GM18498 (cell line): Measurements from ENCODE around the gene EPHB1.
"Not testable (repeated sequence)": the region's sequence is repeated elsewhere in the genome, so short reads cannot be mapped to it uniquely, and the experiment has no call there.

Experiments
- ATAC-seq: cut with Tn5 transposase; IDR thresholded peaks from one replicate; pipeline ENCODE4 v1.9.1; 2021; ENCODE audit warnings: mild to moderate bottlenecking, moderate library complexity; ENCODE audit not compliant: unreplicated experiment

Gene EPHB1

DNA sequence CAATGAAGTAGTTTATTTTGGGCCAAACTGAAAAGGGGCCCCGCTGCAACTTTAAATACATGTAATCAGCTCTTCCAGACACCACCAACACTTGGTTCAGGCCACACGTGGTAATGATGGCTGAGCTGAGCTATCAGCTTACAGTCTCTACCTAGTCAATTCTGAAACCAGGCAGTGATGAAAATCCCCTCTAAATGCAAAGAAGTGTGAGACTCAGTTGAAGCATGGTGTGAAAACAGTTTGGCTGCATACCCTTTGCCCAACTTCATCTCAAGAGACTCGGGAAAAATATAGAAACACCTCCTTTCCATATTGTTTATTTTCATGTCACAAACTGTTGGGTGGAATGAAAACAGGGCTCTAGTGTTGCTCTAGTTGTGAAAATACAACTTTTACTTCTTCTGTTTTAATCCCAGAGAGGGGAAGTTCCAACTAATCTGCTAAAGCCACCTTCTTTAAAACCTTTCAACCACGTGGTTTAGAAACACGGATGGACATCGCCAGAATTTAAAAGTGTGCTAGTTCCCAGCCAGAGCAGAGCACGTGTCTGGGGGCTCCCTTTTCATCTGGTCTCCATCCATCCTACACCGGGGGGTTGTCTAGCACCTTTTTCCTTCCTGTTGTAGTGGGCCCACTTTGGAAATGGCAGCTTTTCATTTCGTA is 229.1 kb downstream of the EPHB1 start:
- ATAC-seq, result peak; percentile 84

DNA sequence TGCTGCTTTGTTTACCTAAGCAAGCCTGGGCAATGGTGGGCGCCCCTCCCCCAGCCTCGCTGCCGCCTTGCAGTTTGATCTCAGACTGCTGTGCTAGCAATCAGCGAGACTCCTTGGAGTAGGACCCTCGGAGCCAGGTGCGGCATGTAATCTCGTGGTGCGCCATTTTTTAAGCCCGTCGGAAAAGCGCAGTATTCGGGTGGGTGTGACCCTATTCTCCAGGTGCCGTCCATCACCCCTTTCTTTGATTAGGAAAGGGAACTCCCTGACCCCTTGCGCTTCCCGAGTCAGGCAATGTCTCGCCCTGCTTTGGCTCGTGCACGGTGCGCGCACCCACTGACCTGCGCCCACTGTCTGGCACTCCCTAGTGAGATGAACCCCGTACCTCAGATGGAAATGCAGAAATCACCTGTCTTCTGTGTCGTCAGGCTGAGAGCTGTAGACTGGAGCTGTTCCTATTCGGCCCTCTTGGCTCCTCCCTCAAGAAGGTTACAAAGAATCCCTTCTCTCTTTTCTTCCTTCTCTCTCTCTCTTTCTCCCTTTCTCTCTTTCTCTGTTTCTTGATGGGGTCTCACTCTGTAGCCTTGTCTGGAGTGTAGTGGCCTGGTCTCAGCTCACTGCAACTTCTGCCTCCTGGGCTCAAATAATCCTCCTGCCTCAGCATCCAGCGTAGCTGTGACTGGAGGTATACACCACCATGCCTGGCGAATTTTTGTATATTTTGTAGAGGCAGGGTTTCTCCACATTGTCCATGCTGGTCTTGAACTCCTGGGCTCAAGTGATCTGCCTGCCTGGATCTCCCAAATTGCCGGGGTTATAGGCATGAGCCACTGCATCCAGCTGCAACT is 235.9 kb downstream of the EPHB1 start:
- ATAC-seq, result not testable (repeated sequence)

DNA sequence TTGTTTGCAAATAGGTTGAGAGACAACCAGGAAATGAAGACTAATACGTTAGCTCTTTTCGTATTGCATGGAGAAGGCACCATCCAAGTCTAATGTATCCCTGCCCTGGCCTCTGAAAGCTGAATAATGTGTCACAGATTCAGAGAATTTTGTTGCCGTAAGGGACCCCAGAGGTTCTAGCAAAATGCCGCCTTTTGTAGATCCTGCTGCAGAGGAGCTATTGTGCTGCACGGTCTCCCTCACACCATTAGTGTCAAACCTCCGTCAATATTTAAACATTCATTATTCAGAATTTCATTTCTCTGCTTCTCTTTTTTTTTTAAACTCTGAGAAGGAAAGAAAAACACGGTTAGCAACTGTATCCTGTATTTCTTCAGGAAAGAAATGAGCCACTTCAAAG is 238.7 kb downstream of the EPHB1 start:
- ATAC-seq, result no peak

DNA sequence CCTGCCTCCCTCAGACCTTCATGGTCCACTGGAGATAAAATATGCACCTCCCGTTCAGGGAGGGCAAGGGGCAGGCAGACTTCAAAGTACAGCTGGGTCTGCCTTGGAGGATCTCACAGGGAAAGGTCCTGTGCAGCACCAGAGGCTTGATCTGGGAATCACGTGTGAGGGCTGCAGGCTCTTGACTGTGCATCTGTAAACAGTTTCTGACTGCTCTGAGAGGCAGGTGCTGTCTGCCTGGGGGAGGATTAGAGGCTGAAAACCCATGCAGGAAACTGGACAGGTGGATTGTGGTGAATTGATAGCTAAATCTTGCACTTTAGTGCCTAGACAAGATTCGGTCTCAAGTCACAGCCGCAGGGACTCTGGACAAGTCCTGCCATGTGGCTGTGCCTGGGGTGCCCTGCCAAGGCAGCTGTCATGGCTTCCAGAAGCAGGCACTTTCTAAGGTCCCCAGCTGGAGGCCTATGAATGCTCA is 239.3 kb downstream of the EPHB1 start:
- ATAC-seq, result no peak

DNA sequence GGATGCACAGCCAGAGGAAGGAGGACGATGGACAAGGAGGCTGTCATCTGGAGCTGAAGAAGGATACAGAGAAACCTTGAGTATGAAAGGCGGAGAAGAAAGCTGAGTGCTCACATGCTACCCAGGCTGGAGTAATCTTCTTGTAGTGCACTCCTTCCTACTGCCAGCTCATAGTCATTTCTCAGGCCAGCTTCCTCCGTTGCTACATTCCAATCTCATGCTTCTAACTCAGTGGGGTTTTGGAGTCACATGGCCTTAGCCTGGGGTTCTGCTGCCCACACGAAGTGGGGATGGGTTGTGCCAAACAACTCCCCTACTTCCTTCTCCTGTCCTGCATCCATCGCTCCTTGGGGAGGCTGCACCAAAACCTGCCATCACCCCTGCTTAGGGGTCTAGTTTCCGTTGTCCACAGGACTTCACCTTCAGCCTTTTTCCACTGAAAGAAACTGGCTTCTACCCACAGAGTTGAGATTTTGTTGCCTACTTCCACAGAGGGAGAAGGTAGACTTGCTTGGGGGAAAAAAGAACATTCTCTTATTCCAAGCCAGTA is 239.9 kb downstream of the EPHB1 start:
- ATAC-seq, result no peak

DNA sequence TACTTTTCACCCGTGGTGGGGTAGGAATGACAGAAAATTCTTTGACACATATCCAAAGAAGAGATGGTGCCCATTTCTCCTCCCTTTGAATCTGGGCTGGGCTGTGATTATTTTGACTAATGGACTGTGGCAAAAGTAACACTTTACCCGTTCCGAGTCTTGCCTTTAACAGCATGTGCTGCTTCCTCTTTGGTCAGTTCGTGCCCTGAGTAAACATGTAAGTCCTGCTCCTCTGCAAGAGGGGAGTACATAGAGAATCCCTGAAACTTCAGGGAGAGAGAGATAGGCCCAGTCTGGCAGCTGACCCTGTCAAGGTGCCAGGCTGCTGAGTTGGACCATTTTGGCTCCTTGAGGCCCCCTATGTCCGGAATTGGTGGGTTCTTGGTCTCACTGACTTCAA is 243.1 kb downstream of the EPHB1 start:
- no peak for ATAC-seq

DNA sequence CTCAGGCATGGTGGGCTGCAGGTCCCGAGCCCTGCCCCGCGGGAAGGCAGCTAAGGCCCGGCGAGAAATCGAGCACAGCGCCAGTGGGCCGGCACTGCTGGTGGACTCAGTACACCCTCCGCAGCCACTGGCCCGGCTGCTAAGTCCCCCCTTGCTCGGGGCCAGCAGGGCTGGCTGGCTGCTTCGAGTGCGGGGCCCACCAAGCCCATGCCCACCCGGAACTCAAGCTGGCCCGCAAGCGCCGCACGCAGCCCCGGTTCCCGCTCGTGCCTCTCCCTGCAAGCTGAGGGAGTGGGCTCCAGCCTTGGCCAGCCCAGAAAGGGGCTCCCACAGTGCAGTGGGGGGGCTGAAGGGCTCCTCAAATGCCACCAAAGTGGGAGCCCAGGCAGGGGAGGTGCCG is 244.5 kb downstream of the EPHB1 start:
- not testable (repeated sequence) for ATAC-seq

DNA sequence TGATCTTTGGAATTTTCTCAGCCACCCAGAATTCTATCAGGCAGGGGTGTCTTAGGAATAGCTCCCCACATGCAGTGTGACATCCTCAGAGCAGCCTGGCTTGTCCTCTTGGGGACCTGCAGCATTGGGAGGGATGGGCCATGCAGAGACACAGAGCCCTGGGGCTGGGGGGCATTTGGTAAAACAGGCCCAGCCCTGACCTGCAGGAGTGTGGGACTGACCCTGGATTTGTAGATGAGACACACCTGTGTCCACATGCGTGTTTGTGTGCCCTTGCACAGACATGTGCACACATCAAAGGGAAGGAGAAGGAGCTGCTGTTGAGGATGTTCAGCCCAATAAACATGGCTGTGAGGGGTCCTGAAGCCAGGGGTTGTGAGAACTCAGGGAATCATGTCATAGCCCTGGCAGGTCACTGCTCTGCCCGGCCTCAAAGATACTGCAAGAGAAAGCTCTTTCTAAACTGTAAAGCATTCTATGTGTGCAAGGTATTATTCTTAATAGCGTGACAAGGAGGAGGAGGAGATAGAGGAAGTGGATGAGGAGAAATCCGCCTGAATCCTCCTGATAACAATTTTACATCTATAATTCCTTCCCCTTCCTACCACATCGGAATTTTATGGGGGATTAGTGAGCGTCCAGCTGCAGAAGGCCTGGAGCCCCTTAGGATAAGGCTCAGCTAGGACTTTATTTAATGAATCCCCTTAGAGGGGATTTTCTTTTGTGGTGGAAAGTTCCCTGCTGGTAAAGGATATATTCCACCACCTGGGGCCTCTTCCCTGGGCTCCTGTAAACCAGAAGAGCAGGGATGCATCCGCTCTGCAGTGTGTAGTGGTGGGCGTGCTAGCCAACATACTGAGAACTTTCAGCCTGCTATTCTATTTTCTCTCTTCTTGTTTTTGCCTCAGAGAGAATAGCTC is 245.5 kb downstream of the EPHB1 start:
- ATAC-seq, result no peak

DNA sequence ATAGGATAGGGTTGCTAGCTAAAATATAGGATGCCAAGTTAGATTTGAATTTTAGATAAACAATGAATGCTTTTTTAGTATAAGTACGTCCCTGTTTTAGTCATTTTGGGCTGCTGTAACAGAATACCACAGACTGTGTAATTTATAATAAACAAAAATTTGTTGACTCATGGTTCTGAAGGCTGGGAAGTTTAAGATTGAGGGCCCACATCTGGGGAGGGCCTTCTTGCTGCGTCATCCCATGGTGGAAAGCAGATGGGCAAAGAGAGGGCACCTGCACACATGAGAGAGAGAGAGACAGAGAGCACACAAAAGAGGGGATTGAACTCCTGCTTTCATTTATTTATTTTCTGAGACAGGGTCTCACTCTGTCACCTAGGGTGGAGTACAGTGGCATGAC is 246.5 kb downstream of the EPHB1 start:
- no peak for ATAC-seq

DNA sequence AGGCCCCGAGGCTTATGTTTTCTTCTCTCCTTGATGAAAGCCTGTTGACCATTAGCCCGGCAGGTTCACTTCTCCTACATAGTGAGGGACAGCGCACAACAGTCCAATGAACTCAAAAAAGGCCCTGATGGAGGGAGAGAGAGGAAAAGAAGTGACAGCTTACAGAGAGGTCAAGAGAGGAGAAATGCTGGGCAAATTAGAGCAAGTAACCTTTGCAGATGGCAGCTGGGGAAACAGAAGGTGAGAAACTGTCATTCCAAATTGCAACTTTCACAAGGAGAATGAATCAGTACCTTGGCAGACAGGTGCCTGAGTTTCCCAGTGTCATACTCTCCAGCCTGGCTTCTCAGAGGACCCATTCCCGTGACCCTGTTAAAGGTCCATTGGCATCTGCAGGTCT is 252.0 kb downstream of the EPHB1 start:
- no peak for ATAC-seq

DNA sequence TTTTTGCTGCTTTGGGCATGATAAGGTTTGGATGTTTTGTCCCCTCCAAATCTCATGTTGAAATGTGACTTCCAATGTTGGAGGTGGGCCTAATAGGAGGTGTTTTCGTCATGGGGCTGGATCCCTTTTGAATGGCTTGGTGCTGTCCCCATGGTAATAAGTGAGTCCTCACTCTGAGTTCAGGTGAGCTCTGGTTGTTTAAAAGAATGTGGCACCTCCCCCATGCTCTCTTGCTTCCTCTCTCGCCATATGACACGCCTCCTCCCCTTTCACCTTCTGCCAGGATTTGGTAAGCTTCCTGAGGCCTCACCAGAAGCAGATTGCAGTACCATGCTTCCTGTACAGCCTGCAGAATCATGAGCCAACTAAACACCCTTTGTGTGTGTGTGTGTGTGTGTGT is 255.5 kb downstream of the EPHB1 start:
- no peak for ATAC-seq

DNA sequence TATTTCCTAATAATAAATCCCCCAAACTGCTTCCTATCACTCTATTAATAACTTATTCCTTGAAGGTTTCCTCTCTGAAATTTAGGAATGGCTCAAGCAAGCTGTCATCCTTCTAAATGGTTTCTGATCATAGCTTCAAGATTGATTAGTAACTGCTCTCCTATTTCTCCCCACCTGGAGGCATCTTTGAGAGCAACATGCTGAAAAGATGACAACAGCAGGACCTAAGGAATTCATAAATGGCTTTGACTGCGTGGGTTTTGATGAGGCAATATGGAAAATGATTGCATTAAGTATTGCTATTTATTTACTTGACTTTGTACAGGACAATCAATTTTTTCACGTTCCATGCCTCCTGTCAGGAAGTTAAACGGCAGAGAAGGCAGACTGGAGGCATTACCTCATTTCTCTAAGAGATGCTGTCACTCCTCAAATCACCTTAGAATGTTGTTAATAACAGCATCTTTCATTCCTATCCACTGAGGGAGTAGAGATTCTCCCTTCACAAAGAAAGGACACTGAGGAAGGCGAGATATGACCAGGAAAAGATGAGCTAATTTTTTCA is 256.4 kb downstream of the EPHB1 start:
- no peak for ATAC-seq

DNA sequence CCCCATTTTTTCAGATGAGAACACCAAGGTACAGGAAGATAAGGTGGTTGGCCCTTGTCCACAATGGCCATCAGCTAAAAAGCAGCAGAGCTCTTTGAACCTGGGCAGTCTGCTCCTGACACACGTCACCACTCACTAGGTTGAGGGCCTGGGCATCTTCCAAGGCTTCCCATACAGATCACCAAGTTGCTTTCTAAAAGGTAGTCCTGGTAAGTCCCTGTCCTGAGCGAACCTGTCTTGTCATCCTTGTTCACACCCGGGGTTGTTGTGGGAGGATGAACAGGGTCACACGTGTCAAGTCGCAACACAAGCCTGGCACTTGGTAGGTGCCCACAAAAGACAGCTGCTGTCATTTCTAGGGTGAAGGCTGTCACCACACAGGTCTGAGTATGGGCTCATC is 260.4 kb downstream of the EPHB1 start:
- no peak for ATAC-seq

DNA sequence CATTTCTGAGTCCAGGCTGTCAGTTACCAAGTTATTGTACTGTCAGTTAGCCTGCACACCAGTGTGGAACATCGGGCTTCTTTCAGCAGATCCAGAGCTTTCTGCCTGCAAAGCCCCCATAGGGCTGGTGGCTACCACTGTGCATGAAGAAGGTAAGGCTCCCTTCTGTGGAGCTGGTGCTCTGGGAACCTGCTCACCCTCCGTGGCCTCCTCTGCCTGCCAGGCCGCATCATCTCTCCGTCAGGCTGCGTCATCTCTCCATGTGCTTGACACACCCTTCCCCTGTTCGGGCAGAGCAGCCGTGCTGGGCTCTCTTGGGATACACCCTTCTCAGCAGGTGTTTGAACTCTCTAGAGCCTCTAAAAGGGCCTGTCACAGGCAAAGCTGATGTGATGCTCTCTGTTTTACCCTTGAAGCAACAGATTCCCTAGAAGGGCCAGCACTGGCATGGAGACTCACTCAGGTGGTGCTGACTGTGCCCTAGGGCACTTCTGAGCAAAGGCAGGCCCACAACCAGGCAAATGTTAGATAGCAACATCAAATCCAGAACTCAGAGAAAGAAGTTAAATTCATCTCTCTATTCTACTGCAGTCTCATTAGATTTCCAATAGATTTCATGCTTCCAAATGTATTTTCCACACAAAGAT is 261.1 kb downstream of the EPHB1 start:
- no peak for ATAC-seq

DNA sequence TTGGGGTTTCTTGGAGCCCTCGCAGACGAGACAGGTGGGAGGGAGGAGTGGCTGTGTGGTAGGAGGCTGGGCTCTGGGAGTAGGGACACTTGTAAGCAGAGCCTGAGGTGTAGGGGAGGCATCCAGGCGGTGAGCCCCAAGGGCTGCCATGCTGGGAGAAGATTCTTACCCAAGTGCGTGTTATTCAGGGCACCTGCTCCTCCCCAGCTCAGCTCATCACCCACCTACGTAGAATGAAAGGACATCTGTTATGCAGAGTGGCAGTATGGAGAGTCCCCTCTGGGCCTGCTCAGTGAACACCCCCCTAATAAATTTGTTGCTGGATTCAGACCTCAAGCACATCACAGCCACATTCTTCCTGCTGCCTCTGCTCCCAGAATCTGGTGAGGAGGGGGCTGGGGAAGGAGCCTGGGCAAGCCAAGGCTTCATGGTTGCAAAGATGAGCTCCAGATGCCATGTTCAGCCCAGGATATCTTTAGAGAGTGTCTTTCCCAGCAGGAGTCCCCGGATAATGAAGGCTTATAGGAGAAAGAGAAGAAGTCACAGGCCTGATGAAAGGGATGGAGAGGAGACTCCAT is 261.8 kb downstream of the EPHB1 start:
- no peak for ATAC-seq

DNA sequence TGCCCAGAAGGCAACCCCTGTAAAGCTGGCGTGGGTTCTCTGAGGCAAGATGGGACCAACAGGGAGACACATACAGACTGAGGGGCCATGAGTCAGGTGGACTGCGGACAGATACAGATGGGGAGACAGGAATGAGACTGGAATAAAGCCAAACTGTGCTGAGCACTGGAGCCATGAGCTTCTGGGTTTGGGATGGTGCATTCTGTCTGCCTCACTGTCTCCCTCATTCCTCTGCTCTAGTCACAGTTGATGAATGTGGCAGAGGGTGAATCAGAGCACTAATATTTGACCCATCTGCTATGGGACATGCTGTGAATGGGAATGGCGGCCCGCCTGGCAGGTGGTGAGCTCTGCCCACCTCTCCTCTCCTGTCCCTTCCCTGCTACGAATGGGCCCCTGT is 262.9 kb downstream of the EPHB1 start:
- no peak for ATAC-seq

DNA sequence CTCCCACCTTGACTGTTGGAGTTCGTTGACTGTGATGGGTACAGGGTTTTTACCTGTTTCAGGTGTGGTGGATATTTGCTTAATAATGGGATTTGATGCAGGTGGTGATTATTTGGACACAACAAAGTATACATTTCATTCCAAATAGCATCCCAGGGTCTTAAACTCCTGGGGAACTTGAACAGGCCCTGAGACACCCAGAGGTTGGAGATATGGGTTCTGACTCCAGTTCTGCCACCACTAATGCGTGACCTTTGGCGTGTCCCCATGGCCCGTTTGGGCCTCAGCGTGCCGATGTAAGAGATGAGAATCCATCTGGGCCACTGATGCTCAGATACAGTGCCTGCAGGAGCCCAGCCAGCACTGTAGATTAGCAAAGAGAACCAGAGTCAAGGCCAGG is 264.5 kb downstream of the EPHB1 start:
- ATAC-seq, result no peak

DNA sequence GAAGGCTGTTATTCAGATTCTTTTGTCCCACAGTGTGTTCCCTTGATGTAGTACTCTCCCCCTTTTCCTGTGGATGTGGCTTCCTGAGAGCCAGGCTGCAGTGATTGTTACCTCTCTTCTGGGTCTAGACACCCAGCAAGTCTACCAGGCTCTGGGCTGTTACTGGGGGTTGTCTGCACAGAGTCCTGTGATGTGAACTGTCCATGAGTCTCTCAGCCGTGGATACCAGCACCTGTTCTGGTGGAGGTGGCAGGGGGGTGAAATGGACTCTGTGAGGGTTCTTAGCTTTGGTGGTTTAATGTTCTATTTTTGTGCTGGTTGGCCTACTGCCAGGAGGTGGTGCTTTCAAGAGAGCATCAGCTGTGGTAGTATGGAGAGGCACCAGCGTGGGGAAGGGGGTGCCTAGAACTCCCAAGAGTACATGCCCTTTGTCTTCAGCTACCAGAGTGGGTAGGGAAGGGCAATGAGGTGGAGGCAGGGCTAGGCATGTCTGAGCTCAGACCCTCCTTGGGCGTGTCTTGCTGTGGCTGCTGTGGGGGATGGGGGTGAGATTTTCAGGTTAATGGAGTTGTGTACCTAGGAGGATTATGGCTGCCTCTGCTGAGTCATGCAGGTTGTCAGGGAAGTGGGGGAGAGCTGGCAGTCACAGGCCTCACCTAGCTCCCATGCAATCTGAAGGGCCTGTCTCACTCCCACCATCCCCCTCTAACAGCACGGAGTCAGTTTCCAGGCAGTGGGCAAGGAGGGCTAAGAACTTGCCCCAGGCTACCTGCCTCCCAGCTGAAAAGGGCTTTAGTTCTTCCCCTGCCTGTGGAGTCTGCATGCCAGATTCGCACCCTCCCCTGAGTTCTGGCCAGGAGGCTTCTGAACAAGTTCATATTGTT is 272.0 kb downstream of the EPHB1 start:
- not testable (repeated sequence) for ATAC-seq

DNA sequence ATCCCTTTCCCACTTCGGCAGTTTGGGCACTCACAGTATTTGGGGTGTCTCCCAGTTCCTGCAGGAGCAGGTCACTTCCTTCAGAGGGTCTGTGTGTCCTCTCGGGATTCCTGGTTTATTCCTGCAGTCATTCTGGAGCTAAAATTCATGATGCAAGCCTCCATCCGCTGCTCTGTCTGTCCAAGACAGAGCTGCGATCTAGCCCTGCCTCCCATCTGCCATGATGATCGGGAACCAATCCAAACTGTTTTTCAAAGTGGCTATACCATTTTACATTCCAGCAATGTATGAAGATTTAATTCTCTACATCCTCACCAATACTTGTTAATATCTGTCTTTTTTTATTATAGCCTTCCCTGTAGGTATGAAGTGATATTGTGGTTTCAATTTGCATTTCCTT is 273.0 kb downstream of the EPHB1 start:
- ATAC-seq, result no peak
